NOMO-1 treated with dmso at 0.1 percent for 144 hours (cell line): ENCODE measurements around the gene ERCC6L2.

Experiments used
- DNase-seq: peaks from one replicate; lab custom pipeline; 2025; ENCODE audit not compliant: unreplicated experiment; lab: John Stamatoyannopoulos, UW

ERCC6L2 gene

GRCh38 chr9:95912773-95913172 lies 37.3 kb downstream of the ERCC6L2 start:
- DNase-seq = no peak

GRCh38 chr9:95920017-95920416 lies 44.5 kb downstream of the ERCC6L2 start:
- DNase-seq = peak; percentile 66

- DNase-seq = no peak
These were observed 48.3 kb downstream of the ERCC6L2 start for GRCh38 chr9:95923794-95924193.

- DNase-seq = no peak
These were observed 49.5 kb downstream of the ERCC6L2 start for GRCh38 chr9:95924987-95925386.

- no peak for DNase-seq
These were observed 51.9 kb downstream of the ERCC6L2 start for GRCh38 chr9:95927271-95928004.

- DNase-seq = no peak
These were observed 54.8 kb downstream of the ERCC6L2 start for GRCh38 chr9:95930277-95930676.

DNA sequence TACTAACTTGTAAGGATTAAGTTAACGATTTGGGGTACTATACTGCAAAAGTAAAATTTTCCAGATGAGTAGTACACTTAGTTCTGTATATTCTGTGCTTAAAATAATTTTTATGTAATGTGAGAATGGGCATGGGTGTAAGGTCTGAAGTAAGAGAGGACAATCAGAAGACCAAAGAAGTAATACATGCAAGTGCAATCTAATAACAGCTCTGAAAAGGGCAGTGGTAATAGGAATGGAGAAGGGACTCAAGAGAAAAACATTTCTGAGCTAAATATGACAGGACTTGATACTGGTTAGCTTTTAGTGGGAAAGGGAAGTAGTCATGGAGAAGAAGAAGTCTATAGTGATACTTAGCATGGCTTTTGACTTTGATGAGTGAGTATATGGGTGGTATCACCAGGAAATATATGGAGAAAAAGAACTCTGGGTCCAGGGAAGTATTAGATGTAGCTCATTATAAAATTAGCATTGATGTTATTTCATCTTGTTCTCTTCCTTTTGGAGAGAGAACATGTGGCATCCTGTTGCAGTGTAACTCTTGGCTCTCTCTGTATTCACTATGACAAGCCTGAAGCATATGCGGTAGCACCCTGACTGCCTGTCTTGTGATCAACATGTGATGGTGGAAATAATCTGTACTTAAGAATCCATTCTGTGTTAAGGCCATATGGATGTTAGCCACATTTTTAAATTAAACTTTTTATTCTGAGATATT lies 60.5 kb downstream of the ERCC6L2 start:
- no peak for DNase-seq

DNA sequence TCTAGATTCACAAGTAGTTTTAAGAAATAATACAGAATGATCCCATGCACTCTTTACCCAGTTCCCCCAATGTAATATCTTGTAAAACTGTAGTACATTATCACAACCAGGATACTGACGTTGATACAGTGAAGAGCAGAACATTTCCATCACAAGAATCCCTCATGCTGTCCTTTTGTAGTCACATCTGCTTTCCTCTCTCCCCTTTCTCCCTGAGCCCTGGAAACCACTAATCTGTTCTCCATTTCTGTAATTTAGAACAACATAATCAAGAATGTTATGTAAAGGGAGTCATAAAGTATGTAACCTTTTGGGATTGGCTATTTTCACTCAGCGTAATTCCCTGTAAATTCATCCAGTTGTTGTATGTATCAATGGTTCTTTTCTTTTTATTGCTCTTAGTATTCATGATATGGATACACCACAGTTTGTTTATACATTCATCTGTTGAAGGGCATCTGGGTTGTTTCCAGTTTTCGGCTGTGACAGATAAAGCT lies 61.1 kb downstream of the ERCC6L2 start:
- DNase-seq = no peak

DNA sequence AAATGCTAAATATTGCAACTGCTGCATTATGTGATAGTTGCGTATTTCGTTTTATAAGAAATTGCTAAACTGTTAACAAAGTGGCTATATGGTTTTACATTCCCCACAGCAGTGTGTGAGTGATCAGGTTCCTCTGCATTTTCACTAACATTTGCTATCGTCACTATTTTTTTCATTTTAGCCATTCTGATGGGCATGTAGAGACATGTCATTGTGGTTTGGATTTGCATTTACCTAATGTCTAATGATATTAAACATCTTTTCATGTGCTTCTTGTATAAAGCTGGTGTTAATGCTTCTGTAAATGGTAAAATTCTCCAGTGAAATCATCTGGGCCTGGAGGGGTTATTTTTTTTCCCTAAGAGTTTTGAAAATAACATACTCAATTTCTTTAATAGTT lies 61.6 kb downstream of the ERCC6L2 start:
- DNase-seq = no peak

DNA sequence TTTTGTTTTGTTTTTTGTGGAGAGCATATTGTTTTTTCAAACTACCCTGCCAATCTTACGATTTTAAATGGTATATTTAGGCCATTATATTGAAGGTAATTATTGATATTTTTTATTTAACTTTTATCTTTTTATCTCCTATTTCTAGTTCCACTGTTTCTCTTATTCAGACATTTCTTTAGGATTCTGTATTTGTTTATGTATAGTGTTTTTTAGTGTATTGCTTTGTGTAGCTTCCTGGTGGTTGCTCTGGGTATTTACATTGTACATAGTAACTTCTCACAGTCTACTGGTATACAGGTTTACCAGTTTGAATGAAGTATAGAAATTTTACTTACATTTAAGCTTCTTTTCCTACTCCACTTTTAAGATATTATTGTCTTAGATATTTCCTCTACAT lies 63.2 kb downstream of the ERCC6L2 start:
- no peak for DNase-seq

GRCh38 chr9:95939472-95939871 lies 64.0 kb downstream of the ERCC6L2 start:
- DNase-seq = no peak

DNA sequence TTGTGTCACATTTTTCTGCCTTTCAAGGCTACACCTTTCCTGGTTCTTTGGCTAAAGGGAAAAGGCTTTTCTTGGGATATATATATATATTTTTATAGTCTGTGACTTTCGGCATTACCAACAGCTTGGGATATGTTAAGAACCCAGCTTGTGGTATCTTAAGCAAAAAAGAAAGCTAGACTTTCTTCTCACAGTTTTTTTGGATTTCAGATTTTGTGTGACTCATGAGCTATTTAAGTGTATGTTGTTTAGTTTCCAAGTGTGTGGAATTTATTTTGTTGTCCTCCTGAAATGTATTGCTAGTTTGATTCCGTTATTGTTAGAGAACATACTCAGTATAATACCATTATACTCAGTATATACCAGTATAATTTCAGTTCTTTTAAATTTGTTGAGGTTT lies 64.8 kb downstream of the ERCC6L2 start:
- DNase-seq = no peak

GRCh38 chr9:95942016-95942415 lies 66.5 kb downstream of the ERCC6L2 start:
- DNase-seq = no peak

- no peak for DNase-seq
These were observed 71.6 kb downstream of the ERCC6L2 start for GRCh38 chr9:95947118-95947517.

GRCh38 chr9:95952471-95952870 lies 77.0 kb downstream of the ERCC6L2 start:
- DNase-seq = no peak

DNA sequence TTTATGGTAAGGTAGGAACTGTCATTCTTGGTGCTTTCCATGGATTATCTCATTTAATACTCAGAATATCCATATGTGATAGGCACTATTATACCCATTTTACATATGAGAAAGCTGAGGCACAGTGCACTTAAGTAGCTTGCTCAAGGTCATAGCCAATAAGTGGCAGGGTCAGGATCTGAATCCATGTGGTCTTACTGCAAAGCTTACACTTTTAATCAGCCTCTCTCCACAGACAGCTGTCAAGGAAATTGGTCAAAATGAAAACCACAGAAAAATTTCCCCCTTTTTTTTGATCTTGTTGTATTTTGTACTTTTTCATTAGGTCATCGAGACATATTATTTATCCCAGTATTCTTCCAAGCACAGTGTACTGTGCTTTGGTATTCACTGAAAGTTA lies 78.5 kb downstream of the ERCC6L2 start:
- DNase-seq = no peak

- no peak for DNase-seq
These were observed 79.4 kb downstream of the ERCC6L2 start for GRCh38 chr9:95954940-95955339.

DNA sequence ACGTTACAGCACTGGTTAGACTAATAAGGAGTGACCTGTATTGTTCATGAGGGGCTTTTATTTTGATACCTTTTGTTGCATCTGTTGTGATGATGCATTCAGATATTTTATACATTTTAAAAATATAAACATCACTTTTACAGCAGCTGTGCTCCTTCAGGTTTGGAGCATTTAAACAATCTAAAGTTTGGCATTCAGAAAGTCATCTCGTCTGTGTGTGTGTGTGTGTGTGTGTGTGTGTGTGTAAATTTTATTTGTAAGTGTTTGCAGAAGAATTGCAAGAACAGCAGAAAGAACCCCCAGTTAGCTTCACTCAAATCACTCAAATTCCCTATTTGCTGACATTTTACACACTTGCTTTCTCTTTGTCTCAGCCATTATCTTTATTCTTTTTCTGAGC lies 87.4 kb downstream of the ERCC6L2 start:
- no peak for DNase-seq

DNA sequence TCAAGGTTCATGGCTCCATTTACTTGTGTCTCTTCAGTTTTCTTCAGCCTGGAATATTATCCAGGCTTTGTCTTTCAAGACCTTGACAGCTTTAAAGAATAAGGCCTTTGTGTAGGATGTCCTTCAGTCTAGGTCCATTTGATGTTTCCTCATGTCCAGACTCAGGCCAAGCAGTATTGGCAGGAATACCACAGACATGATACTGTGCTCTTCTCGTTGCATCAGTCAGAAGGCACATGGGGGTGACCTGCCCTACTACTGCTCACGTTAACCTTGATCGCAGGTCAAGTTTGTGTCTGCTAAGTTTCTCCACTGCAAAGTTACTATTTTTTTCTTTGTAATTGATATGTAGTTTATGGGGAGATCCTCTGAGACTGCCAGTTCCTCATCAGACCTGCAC lies 88.2 kb downstream of the ERCC6L2 start:
- DNase-seq = no peak

- no peak for DNase-seq
These were observed 90.8 kb downstream of the ERCC6L2 start for GRCh38 chr9:95966306-95966705.

GRCh38 chr9:95970317-95970716 lies 94.8 kb downstream of the ERCC6L2 start:
- no peak for DNase-seq

DNA sequence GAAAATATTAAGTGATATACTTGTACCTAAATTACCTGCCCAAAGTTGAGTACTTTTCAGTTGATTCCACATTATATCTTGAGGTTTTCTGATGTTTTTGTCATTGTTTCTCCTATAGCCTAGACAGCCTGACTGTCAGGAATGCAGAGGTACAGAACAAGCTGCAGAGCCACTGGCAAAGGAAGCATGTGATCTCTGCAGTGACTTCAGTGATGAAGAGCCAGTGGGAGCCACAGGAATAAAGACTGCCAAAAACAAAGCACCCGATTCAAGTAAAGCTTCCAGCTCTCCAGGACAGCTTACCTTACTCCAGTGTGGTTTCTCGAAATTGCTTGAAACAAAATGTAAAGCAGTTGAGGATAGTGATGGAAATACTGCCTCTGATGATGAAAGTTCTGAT lies 96.3 kb downstream of the ERCC6L2 start:
- no peak for DNase-seq

- no peak for DNase-seq
These were observed 98.9 kb downstream of the ERCC6L2 start for GRCh38 chr9:95974389-95974788.
